ENCODE results near the gene STARD10.
"Not testable (repeated sequence)": the region's sequence is repeated elsewhere in the genome, so short reads cannot be mapped to it uniquely, and the experiment has no call there.

The STARD10 gene, protein sequence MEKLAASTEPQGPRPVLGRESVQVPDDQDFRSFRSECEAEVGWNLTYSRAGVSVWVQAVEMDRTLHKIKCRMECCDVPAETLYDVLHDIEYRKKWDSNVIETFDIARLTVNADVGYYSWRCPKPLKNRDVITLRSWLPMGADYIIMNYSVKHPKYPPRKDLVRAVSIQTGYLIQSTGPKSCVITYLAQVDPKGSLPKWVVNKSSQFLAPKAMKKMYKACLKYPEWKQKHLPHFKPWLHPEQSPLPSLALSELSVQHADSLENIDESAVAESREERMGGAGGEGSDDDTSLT

DNA sequence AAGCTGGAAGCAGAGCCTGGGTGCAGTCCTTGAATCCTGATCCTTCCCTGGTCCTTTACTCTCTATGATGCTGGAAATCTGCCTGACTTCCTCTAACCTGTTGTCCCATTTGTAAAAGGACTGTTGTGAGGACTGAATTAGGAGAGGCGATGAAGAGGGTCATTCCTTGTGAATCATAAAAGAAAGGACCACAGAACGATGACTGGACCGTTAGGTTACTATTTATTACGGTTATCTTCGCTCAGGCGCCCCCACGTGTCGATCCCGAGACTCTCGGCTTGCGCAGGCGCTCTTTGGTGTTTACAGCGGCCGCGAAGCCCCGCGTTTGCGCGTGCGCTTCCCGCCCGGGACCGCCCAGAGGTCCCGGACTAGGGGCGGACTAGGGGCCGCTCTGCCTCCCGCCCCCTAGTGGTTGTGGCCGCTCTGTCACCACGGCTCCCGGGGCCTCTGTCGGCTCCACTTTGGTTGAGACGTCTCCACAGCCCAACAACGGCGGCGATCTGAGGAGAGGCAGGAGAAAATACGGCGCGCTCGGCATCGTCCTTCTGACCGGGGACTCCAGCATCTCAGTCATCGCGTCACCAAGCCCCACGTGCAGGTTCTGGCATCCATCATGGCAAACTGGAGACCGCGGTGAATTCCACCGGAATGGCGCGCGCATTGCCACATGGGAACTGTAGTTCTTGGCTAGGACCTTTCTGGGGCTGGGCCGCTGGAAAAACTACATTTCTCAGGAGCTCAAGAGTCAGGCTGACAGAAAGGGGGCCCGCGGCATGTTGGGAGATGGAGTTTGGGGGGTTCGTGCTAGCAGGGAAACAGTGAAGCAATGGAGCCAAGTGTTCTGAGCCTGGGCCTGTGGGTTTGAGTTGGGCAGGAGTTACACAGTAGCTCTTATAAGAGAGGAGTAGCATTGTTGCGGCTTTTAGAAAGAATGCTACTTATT, at the start of gene STARD10:
TSS of gene STARD10 (minus strand) at position 623 of the 943 bp plus-strand sequence. CDS start 12,866 bp downstream, outside the sequence.
- peak; percentile 91 to 92 (median 91) for DNase-seq

DNA sequence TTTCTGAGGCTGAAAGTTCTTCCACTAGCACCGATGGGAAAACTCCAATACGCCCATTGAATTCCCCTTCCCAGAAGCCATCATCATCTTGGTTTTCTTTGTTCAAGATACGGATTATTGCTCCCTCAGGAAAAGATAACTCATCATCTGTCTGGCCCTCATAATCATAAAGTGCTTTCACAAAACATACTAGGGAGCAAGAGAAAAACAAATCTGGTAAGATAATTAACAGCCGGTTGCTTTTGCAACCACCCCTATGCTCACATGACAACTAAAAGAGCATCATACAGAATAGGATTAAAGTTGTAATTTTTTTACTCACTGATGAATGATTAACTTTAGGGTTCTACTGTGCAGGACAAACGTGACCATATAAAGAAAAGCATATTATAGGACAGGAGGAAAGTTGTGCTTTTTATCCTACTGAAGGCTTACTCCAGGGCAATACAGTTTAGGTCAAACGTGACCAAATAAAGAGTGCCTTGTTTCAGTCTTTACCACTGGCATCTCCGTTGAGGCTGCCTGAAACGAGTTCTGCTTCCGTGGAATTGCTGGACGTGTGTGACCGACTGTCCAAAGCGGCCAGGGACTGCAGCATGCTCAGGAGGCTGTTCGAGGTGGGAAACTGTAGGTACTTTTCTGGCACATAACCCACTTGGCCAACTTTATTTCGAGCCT, 48.9 kb upstream of the STARD10 start:
- no peak for DNase-seq

DNA sequence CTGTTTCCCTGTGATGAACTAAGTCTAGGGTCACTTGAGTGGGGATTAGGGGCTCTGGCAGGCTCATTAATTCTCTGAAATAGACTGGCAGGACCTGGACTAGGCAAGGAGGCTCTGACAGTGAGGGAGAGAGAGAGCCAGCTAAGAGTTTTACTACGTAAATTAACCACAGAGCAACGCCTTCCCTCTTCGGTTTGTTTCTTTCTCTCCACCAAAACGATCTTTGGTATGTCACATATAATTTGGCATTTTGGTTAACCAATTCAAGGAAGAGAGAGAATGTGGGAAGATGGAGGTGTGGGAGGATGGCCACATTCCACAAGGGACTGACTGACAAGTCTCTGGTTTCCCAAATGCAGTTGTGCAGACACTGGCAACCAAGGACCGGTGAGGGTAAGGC, 48.3 kb upstream of the STARD10 start:
- DNase-seq = no peak

DNA sequence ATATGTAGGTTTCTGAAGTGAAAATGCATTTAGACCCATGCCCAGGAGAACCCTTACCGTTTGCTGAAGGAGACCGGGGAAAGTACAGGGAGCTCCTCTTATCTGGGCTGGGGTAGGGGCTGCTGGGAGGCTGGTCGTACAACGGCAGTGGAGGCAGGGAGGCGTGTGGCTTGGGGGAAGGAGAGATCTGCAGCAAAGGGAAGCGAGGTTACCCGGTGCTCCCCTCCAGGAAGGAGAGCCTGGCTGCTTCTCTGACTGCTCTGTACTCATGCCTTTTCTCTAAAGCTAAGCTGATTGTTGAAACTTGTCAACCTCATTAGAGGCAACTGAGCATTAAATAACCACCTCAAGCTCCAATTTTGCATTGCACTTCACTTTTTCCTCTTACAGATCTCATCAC, 47.5 kb upstream of the STARD10 start:
- no peak for DNase-seq

DNA sequence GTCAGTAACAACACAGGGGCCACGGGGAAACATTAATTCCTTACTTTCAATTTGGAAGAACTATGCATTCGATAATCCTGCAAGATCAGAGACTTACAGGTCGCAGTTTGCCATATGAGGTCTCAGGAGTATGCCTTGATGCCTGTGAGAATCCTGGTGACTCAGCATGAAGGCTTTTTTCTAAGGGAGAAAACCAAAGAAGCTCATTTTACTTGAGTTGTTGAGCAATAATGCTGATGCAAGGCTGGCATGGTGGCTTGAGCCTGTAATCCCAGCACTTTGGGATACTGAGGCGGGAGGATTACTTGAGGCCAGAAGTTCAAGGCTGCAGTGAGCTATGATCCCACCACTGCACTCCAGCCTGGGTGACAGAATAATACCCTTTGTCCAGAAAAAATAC, 46.9 kb upstream of the STARD10 start:
- no peak for DNase-seq

DNA sequence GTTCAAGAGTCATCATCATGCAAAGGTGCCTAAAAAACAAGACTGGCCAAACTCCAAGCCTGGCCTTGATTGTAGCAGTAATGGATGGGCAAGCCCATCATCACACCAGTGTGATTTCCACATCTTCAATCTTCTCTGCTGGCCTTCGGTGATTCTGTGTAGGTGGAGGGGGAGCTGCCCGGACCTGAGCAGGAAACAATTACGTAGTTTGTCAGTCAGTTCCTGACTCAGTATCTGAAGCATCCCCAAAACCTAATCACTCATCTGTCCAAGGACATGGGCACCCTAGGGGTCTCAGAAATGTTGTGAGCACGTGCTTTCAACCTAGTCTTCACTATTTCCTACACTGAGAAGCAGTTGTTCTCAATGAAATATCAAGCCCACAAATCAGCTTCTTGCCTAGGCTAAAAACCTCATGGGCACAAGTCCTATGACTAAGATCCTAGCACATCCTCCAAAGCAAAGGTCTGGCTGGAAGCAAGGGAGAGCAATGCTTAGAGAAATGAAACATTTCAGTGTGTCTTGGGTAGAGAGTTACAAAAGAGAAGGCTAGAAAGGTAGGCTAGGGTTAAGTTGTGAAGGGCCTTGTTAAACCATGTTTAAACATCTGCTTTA, 45.0 kb upstream of the STARD10 start:
- no peak for DNase-seq

- no peak for DNase-seq
These were observed 42.3 kb upstream of the STARD10 start for GRCh38 chr11:72836111-72836510.

GRCh38 chr11:72834905-72835304, 41.1 kb upstream of the STARD10 start:
- DNase-seq = no peak

GRCh38 chr11:72833811-72834493, 40.1 kb upstream of the STARD10 start:
- DNase-seq = no peak

GRCh38 chr11:72833083-72833733, 39.4 kb upstream of the STARD10 start:
- DNase-seq = no peak

- DNase-seq = no peak
These were observed 38.6 kb upstream of the STARD10 start for GRCh38 chr11:72832301-72833082.

- peak; percentile 18 to 28 (median 24) for DNase-seq
These were observed 37.9 kb upstream of the STARD10 start for GRCh38 chr11:72831521-72832300.

- no peak for DNase-seq
These were observed 36.2 kb upstream of the STARD10 start for GRCh38 chr11:72829884-72830533.

DNA sequence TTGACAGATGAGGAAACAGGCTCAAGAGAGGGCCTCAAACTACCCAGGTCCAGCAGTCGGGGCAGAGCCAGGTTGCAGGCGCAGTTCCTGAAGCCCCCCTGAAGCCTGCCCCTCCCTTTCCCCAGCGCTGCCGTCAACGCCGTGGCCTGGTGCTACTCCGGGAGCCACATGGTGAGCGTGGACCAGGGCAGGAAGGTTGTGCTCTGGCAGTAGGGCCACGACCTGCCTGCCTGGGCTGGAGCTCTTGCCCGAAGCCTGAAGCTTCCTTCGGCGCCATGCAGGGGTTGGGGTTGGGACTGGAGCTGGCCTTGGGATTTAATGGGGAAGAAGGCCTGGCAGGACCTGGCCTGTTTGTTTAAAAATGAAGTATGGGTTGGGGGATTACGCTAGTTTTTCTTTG, 35.3 kb upstream of the STARD10 start:
- DNase-seq = no peak

- no peak for DNase-seq
These were observed 34.9 kb upstream of the STARD10 start for GRCh38 chr11:72828692-72829101.

DNA sequence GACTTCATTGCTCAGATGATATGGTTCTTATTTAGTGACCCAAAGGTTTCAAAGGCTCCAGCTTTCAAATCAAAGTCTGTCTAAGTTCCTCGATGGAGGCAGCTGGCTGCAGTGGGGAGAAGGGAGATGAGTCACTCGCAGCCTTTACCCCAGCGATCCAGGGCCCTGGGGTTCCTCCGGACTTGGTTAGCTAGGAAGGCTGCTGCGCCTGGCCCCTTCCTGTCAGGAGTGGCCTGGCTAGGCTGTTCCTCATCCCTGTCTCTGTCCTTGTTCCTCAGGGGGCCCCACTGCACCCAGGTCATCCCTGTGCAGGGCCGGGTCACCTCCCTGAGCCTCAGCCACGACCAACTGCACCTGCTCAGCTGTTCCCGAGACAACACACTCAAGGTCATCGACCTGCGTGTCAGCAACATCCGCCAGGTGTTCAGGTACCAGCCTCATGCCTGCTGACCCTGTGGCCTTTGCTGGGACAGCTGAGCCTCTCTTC, 34.3 kb upstream of the STARD10 start:
- DNase-seq = no peak

- not testable (repeated sequence) for DNase-seq
These were observed 33.8 kb upstream of the STARD10 start for GRCh38 chr11:72827656-72828055.

DNA sequence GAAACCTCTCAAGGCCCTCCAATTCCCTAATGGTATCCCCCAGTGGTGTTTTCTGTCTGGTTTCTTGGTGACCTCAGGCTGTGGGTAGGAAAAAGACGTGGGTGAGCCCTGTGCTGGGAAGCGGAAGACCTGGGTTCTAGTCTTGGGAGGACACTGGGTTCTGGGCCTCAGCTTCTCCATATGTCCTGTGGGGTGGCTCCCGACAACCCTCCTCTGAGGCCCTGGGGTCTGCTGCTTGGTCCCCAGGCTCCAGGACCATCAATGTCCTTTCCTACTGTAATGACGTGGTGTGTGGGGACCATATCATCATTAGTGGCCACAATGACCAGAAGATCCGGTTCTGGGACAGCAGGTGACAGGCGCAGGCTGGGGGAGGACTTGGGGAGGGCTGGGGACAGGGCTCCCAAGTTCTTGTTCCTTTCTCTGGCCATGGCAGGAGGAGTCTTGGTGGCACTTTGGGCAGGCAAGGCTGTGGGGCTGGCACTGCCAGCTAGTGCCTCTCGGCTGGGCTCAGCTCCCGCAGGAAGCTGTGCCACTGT, 33.2 kb upstream of the STARD10 start:
- DNase-seq = no peak
